B cell (primary cell): ENCODE results near the gene RIPOR1. TPM values are rescaled to one million over a fixed set of nuclear protein-coding genes. Genes with fewer than 3 reads are reported as not detected.

Experiments used
- ATAC-seq: fragments of 200-7000 bp; cut with Tn5 transposase; one replicate; pipeline ENCODE4 v1.10.0; 2021; ENCODE audit warnings: low read depth, mild to moderate bottlenecking, moderate number of reproducible peaks, moderate library complexity
- CTCF ChIA-PET: fragments of 350-600 bp; sonication (Branson Sonifier 250); formaldehyde crosslinking; loops from one replicate; lab custom pipeline; 2021; ENCODE audit warnings: antibody characterized with exemption, inconsistent platforms; lab: Charles Lee
- POLR2A ChIA-PET: fragments of 350-600 bp; sonication (Branson Sonifier 250); formaldehyde crosslinking; loops from one replicate; lab custom pipeline; 2021; ENCODE audit warnings: antibody characterized with exemption; lab: Charles Lee
- DNase-seq: peaks from one replicate; pipeline ENCODE4 v3.0.0; 2013
- H2AFZ ChIP-seq: 2 replicates; pipeline ENCODE4 v1.6.1; 2012; ENCODE audit warnings: mild to moderate bottlenecking, low read depth, low read length; ENCODE audit not compliant: insufficient read depth, poor library complexity, severe bottlenecking
- H3K27ac ChIP-seq, 2 donors: 1 replicate in 1 of 2; 2 replicates in 1 of 2; pipeline ENCODE4 v1.5.1; 2012 to 2013; ENCODE audit warnings: low read length in 2 of 2, mild to moderate bottlenecking in 2 of 2, moderate library complexity in 1 of 2
- H3K27me3 ChIP-seq, 4 experiments: fragments of 200-600 bp in 1 of 4; sonication (generic) in 1 of 4; replicated peaks in 1 of 4; 1 replicate in 2 of 4; 2 replicates in 2 of 4; pipeline versions ENCODE4 v1.6.1 to v1.7.0; 2013 to 2016; ENCODE audit warnings: low read length in 3 of 4, mild to moderate bottlenecking in 2 of 4, mixed read lengths in 1 of 4, moderate library complexity in 1 of 4; ENCODE audit not compliant: insufficient read depth in 4 of 4, control insufficient read depth in 3 of 4; ENCODE audit errors: control extremely low read depth in 1 of 4
- H3K36me3 ChIP-seq, 2 experiments: replicated peaks in 1 of 2; 1 replicate in 1 of 2; 2 replicates in 1 of 2; pipeline versions ENCODE4 v1.6.1 to v1.7.1; 2013; ENCODE audit warnings: low read length in 1 of 2; ENCODE audit not compliant: insufficient read depth in 2 of 2, control insufficient read depth in 1 of 2; ENCODE audit errors: control extremely low read depth in 1 of 2, extremely low read depth in 1 of 2
- H3K4me1 ChIP-seq, 2 donors: fragments of 200-600 bp in 1 of 2; sonication (generic) in 1 of 2; 1 replicate in 1 of 2; 2 replicates in 1 of 2; pipeline versions ENCODE4 v1.5.1 to v1.6.1; 2013 to 2017; ENCODE audit warnings: low read length in 2 of 2; ENCODE audit not compliant: control insufficient read depth in 2 of 2, insufficient read depth in 2 of 2
- H3K4me2 ChIP-seq: replicated peaks from 2 replicates; pipeline ENCODE3; 2012; ENCODE audit warnings: mild to moderate bottlenecking, low read depth, low read length; ENCODE audit not compliant: poor library complexity, severe bottlenecking
- H3K4me3 ChIP-seq, 5 experiments: fragments of 200-600 bp in 1 of 5; sonication (generic) in 1 of 5; 1 replicate in 3 of 5; 2 replicates in 2 of 5; pipeline versions ENCODE4 v1.5.1 to v1.7.0; 2011 to 2016; ENCODE audit warnings: low read length in 4 of 5, mild to moderate bottlenecking in 4 of 5, low read depth in 2 of 5, control low read depth in 1 of 5, moderate library complexity in 1 of 5; ENCODE audit not compliant: insufficient read depth in 1 of 5; ENCODE audit errors: control extremely low read depth in 1 of 5, extremely low read depth in 1 of 5
- H3K79me2 ChIP-seq: fragments of 200-600 bp; sonication (generic); one replicate; pipeline ENCODE4 v1.6.0; 2016; ENCODE audit warnings: low read length; ENCODE audit not compliant: control insufficient read depth, insufficient read depth
- H3K9ac ChIP-seq: fragments of 200-600 bp; sonication (generic); 2 replicates; pipeline ENCODE4 v1.6.1; 2017; ENCODE audit warnings: mild to moderate bottlenecking, low read length, moderate library complexity
- H3K9me3 ChIP-seq, 3 donors: one replicate each; pipeline versions ENCODE4 v1.6.1 to v1.7.1; 2013; ENCODE audit warnings: low read length in 2 of 3; ENCODE audit not compliant: control insufficient read depth in 2 of 3, insufficient read depth in 1 of 3; ENCODE audit errors: control extremely low read depth in 1 of 3
- H4K20me1 ChIP-seq: 2 replicates; pipeline ENCODE4 v1.6.0; 2012; ENCODE audit warnings: mild to moderate bottlenecking, low read length; ENCODE audit not compliant: insufficient read depth, control insufficient read depth, poor library complexity, severe bottlenecking
- H3K27ac Mint-ChIP-seq: one replicate; pipeline ENCODE4 v1.8.0; 2021; ENCODE audit warnings: mixed read lengths
- H3K27me3 Mint-ChIP-seq: one replicate; pipeline ENCODE4 v1.8.0; 2021; ENCODE audit warnings: mixed read lengths
- H3K4me1 Mint-ChIP-seq: one replicate; pipeline ENCODE4 v1.8.0; 2021; ENCODE audit warnings: mixed read lengths
- H3K4me3 Mint-ChIP-seq: one replicate; pipeline ENCODE4 v1.8.0; 2021; ENCODE audit warnings: mixed read lengths
- H3K9me3 Mint-ChIP-seq: one replicate; pipeline ENCODE4 v1.8.0; 2022; ENCODE audit warnings: mixed read lengths; ENCODE audit not compliant: insufficient read depth
- EZH2 ChIP-seq: IDR thresholded peaks from 2 replicates; pipeline ENCODE4 v1.6.1; 2012; ENCODE audit warnings: borderline replicate concordance, low read depth, mild to moderate bottlenecking, moderate library complexity, low read length; ENCODE audit not compliant: insufficient read depth, poor library complexity, severe bottlenecking
- WGBS: methylation state at CpG from one replicate; pipeline ENCODE4 v1.1.5; 2013; ENCODE audit warnings: missing lambda C conversion rate; ENCODE audit not compliant: insufficient coverage; 5-methylcytosine and 5-hydroxymethylcytosine counted together
- intact Hi-C: fragments of 100-400 bp; cut with micrococcal nuclease; formaldehyde crosslinking; loops from one replicate; pipeline ENCODE4 v1.10.0; 2022
- polyA plus RNA-seq: library from polyadenylated mRNA; depleted of rRNA; stranded (reverse); fragments of >200 nt; gene quantifications from 2 replicates; pipeline ENCODE4 v1.2.3, GENCODE V29; 2012
- total RNA-seq, 2 donors: library from RNA; stranded (reverse); fragments of 120-200 nt in 1 of 2; gene quantifications; 1 replicate in 1 of 2; 2 replicates in 1 of 2; pipeline versions ENCODE4 v1.2.3 to v1.2.4, GENCODE V29; 2013 to 2022
- TF ChIP-seq, protein P1 (sequence below): fragments of 200-600 bp; IDR thresholded peaks from one replicate; pipeline ENCODE4 v1.8.0; 2022; ENCODE audit warnings: antibody characterized with exemption, mild to moderate bottlenecking

RIPOR1 gene
- total and polyA plus RNA-seq, 2 donors (not counting 1 experiment from before 2014, with no cell fraction given): 124 to 363 TPM

DNA sequence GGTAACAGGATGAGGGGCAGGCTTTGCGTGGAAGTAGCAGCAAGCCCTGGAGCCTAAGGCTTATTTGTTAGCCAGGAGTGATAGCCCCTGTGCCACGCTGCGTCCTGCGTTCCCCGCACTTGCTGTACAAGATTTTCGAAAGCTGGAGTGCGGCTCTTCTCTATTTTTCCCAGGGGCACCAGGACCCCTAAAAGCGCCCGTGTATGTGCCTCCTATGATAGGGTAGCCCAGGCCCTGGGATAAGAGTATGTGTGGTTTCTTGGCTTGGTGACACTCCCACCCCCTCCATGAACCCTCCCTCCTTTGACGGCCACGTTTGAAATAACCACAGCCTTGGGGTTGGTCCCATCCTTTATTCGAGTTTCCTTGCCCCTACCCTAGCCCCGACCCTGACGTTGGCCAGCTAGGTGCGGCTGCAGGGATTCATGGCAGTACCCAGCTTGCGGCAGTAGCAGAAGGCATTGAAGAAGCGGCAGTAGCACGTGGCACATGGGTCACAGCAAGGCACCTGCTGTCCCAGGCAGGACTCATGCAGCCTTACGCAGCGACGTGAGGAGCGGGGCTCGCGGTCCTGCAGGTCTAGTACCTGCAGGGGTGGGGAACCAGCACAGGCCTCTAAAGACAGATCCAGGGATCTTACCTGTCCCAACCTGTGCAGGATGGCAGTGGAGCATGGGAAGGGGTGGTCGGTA, 46.2 kb upstream of the RIPOR1 start:
- Mint-ChIP-seq H3K27me3 (no peaks in the 10 kb centered on the region), H3K27ac (peak overlapping the region; percentile 98), H3K9me3 (no peaks in the 10 kb centered on the region), H3K4me1 (peaks cover 66% of the 10 kb centered on the region), H3K4me3 (peak overlapping the region; percentile 99)
- H3K4me1 ChIP-seq: peaks cover 45 to 59% of the 10 kb centered on the region in 2 donors
- peaks cover 31% of the 10 kb centered on the region for H4K20me1 ChIP-seq
- H2AFZ ChIP-seq: peak overlapping the region; percentile 77
- peak overlapping the region; percentile 48 to 100 (median 99) for H3K4me3 ChIP-seq
- peak overlapping the region; percentile 95 for H3K4me2 ChIP-seq
- TF ChIP-seq EZH2: no peak
- TF ChIP-seq, protein P1, sequence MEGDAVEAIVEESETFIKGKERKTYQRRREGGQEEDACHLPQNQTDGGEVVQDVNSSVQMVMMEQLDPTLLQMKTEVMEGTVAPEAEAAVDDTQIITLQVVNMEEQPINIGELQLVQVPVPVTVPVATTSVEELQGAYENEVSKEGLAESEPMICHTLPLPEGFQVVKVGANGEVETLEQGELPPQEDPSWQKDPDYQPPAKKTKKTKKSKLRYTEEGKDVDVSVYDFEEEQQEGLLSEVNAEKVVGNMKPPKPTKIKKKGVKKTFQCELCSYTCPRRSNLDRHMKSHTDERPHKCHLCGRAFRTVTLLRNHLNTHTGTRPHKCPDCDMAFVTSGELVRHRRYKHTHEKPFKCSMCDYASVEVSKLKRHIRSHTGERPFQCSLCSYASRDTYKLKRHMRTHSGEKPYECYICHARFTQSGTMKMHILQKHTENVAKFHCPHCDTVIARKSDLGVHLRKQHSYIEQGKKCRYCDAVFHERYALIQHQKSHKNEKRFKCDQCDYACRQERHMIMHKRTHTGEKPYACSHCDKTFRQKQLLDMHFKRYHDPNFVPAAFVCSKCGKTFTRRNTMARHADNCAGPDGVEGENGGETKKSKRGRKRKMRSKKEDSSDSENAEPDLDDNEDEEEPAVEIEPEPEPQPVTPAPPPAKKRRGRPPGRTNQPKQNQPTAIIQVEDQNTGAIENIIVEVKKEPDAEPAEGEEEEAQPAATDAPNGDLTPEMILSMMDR: no peak
- DNase-seq: no peak
- peak overlapping the region; percentile 100 for H3K9ac ChIP-seq
- ChIA-PET CTCF (interaction anchor here (0.6 to 23.6 kb wide), 12 partner anchors 12 to 327 kb away, joined by 3 to 817 read pairs (median 12); partner anchors contain the start of genes C16orf86, CTCF, ENKD1 and RIPOR1), POLR2A (interaction anchor here (0.7 to 2.5 kb wide), 4 partner anchors 15 to 48 kb away, joined by 3 to 13 read pairs (median 5); no protein-coding TSS in a partner anchor)
- H3K27ac ChIP-seq: peak overlapping the region; percentile 13 to 79
- ATAC-seq: no peak
- H3K9me3 ChIP-seq: peaks cover 0 to 3% (median 0%) of the 10 kb centered on the region in 3 donors
- intact Hi-C loops: loop anchor here (10.0 kb wide), 1 partner anchor 322 kb away; the partner anchor contains the start of genes RANBP10 and TSNAXIP1
- H3K27me3 ChIP-seq: no peaks in the 10 kb centered on the region
- H3K36me3 ChIP-seq: peaks cover 0 to 25% of the 10 kb centered on the region in 2 experiments
- peaks cover 85% of the 10 kb centered on the region for H3K79me2 ChIP-seq
- 66% methylated on average over 20 of the region's 25 CpGs for WGBS
